IMR-90 (cell line): ENCODE measurements around the gene HCFC1R1. TPM values are rescaled to one million over a fixed set of nuclear protein-coding genes. Genes with fewer than 3 reads are reported as not detected.

Experiments
- ATAC-seq: fragments of 200-7000 bp; cut with Tn5 transposase; 2 replicates; pipeline ENCODE4 v1.9.1; 2020; ENCODE audit warnings: low read depth, mild to moderate bottlenecking, moderate library complexity
- BruUV-seq: library from RNA; stranded (reverse); fragments of 400-500 nt; replicated peaks from 2 replicates; lab custom pipeline; 2021; lab: Mats Ljungman, UMichigan
- CTCF ChIA-PET: fragments of 300-600 bp; formaldehyde crosslinking; extraction: SDS; loops from one replicate; lab custom pipeline; 2021; ENCODE audit warnings: antibody characterized with exemption; lab: Yijun Ruan, JAX
- POLR2A ChIA-PET: fragments of 300-600 bp; sonication (Branson Sonifier 250); formaldehyde crosslinking; loops from one replicate; lab custom pipeline; 2022; ENCODE audit warnings: antibody characterized with exemption; ENCODE audit not compliant: unreplicated experiment; lab: Charles Lee
- DNase-seq: peaks from one replicate; pipeline ENCODE4 v3.0.0; 2013
- H2AFZ ChIP-seq: replicated peaks from 2 replicates; pipeline ENCODE3; 2013; ENCODE audit warnings: low read length, mild to moderate bottlenecking; ENCODE audit not compliant: poor library complexity
- H2AK5ac ChIP-seq: 2 replicates; pipeline ENCODE4 v1.6.1; 2013; ENCODE audit warnings: low read depth, low read length, inconsistent platforms
- H2AK9ac ChIP-seq: replicated peaks from 2 replicates; pipeline ENCODE3; 2013; ENCODE audit warnings: mild to moderate bottlenecking, low read depth, low read length, moderate library complexity; ENCODE audit not compliant: poor library complexity
- H2BK120ac ChIP-seq: 2 replicates; pipeline ENCODE4 v1.6.1; 2013; ENCODE audit warnings: low read depth, low read length, inconsistent platforms
- H2BK15ac ChIP-seq: 3 replicates; pipeline ENCODE4 v1.6.1; 2013; ENCODE audit warnings: low read depth, low read length, inconsistent platforms
- H2BK20ac ChIP-seq: 2 replicates; pipeline ENCODE4 v1.6.1; 2013; ENCODE audit warnings: low read depth, mild to moderate bottlenecking, inconsistent platforms, low read length, moderate library complexity
- H2BK5ac ChIP-seq: 2 replicates; pipeline ENCODE4 v1.6.1; 2013; ENCODE audit warnings: mild to moderate bottlenecking, low read depth, low read length, inconsistent platforms; ENCODE audit not compliant: poor library complexity, severe bottlenecking
- H3K14ac ChIP-seq: replicated peaks from 2 replicates; pipeline ENCODE4 v1.6.1; 2013; ENCODE audit warnings: low read depth, low read length, inconsistent platforms
- H3K18ac ChIP-seq: 2 replicates; pipeline ENCODE4 v1.6.1; 2013; ENCODE audit warnings: low read depth, low read length, control low read depth
- H3K23ac ChIP-seq: 2 replicates; pipeline ENCODE4 v1.6.1; 2013; ENCODE audit warnings: low read depth, low read length, inconsistent platforms
- H3K27ac ChIP-seq: 2 replicates; pipeline ENCODE4 v1.5.1; 2013; ENCODE audit warnings: mild to moderate bottlenecking, control low read depth, low read length; ENCODE audit not compliant: insufficient read depth
- H3K27me3 ChIP-seq: 2 replicates; pipeline ENCODE4 v1.6.1; 2013; ENCODE audit warnings: low read length; ENCODE audit not compliant: control insufficient read depth, insufficient read depth
- H3K36me3 ChIP-seq: 2 replicates; pipeline ENCODE4 v1.6.1; 2013; ENCODE audit warnings: low read length, mixed read lengths; ENCODE audit not compliant: control insufficient read depth, insufficient read depth
- H3K4ac ChIP-seq: 2 replicates; pipeline ENCODE4 v1.6.1; 2013; ENCODE audit warnings: low read depth, low read length, inconsistent platforms
- H3K4me1 ChIP-seq: 2 replicates; pipeline ENCODE4 v1.6.1; 2013; ENCODE audit warnings: low read length, mixed read lengths; ENCODE audit not compliant: control insufficient read depth, insufficient read depth
- H3K4me2 ChIP-seq: 2 replicates; pipeline ENCODE4 v1.6.1; 2013; ENCODE audit warnings: low read depth, mild to moderate bottlenecking, control low read depth, low read length, moderate library complexity
- H3K4me3 ChIP-seq: 2 replicates; pipeline ENCODE4 v1.5.1; 2013; ENCODE audit warnings: low read depth, mild to moderate bottlenecking, control low read depth, low read length, moderate library complexity; ENCODE audit not compliant: insufficient read depth
- H3K56ac ChIP-seq: 2 replicates; pipeline ENCODE4 v1.6.1; 2013; ENCODE audit warnings: low read length, inconsistent platforms; ENCODE audit not compliant: insufficient read depth; ENCODE audit errors: extremely low read depth
- H3K79me1 ChIP-seq, 2 experiments: 2 replicates each; pipeline ENCODE4 v1.6.1; 2013; ENCODE audit warnings: low read length in 2 of 2, inconsistent platforms in 1 of 2, low read depth in 1 of 2
- H3K9ac ChIP-seq: 2 replicates; pipeline ENCODE4 v1.6.1; 2013; ENCODE audit warnings: low read depth, low read length, control low read depth
- H3K9me1 ChIP-seq: 2 replicates; pipeline ENCODE4 v1.6.1; 2013; ENCODE audit warnings: low read length, inconsistent platforms; ENCODE audit not compliant: insufficient read depth
- H3K9me3 ChIP-seq: 2 replicates; pipeline ENCODE4 v1.6.1; 2013; ENCODE audit warnings: low read length; ENCODE audit not compliant: control insufficient read depth, insufficient read depth
- H4K20me1 ChIP-seq: 2 replicates; pipeline ENCODE4 v1.6.1; 2013; ENCODE audit warnings: low read length, inconsistent platforms; ENCODE audit not compliant: insufficient read depth
- H4K5ac ChIP-seq: 2 replicates; pipeline ENCODE4 v1.6.1; 2013; ENCODE audit warnings: mild to moderate bottlenecking, low read depth, low read length, control low read depth
- H4K8ac ChIP-seq, 2 experiments: 2 replicates each; pipeline ENCODE4 v1.6.1; 2013; ENCODE audit warnings: low read depth in 2 of 2, low read length in 2 of 2, control low read depth in 1 of 2, inconsistent platforms in 1 of 2
- H4K91ac ChIP-seq: 2 replicates; pipeline ENCODE4 v1.6.1; 2013; ENCODE audit warnings: low read depth, low read length, inconsistent platforms; ENCODE audit not compliant: insufficient read depth
- BHLHE40 ChIP-seq: fragments of 150-350 bp; IDR thresholded peaks from 2 replicates; pipeline ENCODE4 v1.6.1; 2016; ENCODE audit warnings: mild to moderate bottlenecking, low read depth, low read length
- CEBPB ChIP-seq: IDR thresholded peaks from 2 replicates; pipeline ENCODE4 v1.6.1; 2012; ENCODE audit warnings: low read depth, low read length, improper control_type of control experiment
- CHD1 ChIP-seq: IDR thresholded peaks from 2 replicates; pipeline ENCODE4 v1.6.1; 2012; ENCODE audit warnings: low read depth, low read length, improper control_type of control experiment
- FOS ChIP-seq: fragments of 150-350 bp; IDR thresholded peaks from 2 replicates; pipeline ENCODE4 v1.6.1; 2016; ENCODE audit warnings: low read depth, low read length
- MAFK ChIP-seq: IDR thresholded peaks from 2 replicates; pipeline ENCODE4 v1.6.1; 2012; ENCODE audit warnings: low read depth, low read length, improper control_type of control experiment
- MAZ ChIP-seq: IDR thresholded peaks from 2 replicates; pipeline ENCODE4 v1.6.1; 2012; ENCODE audit warnings: low read depth, mild to moderate bottlenecking, low read length, improper control_type of control experiment, moderate library complexity, borderline replicate concordance
- MXI1 ChIP-seq: IDR thresholded peaks from 2 replicates; pipeline ENCODE4 v1.6.1; 2012; ENCODE audit warnings: low read depth, mild to moderate bottlenecking, low read length, moderate library complexity, borderline replicate concordance
- POLR2A ChIP-seq: IDR thresholded peaks from 2 replicates; pipeline ENCODE4 v1.6.1; 2012; ENCODE audit warnings: mild to moderate bottlenecking, low read depth, low read length
- RAD21 ChIP-seq: IDR thresholded peaks from 2 replicates; pipeline ENCODE4 v1.6.1; 2012; ENCODE audit warnings: low read length, improper control_type of control experiment
- RFX5 ChIP-seq: IDR thresholded peaks from 2 replicates; pipeline ENCODE4 v1.8.0; 2012; ENCODE audit warnings: low read depth, mild to moderate bottlenecking, low read length, moderate library complexity
- SMC3 ChIP-seq: fragments of 150-350 bp; IDR thresholded peaks from 2 replicates; pipeline ENCODE4 v1.6.1; 2016; ENCODE audit warnings: low read depth, mild to moderate bottlenecking, antibody characterized with exemption, low read length, moderate library complexity
- WGBS, 2 experiments: methylation state at CpG; one replicate each; pipeline versions ENCODE4 v1.1.5 to v1.1.7; 2013; ENCODE audit warnings: missing lambda C conversion rate in 2 of 2; ENCODE audit not compliant: insufficient read length in 1 of 2; ENCODE audit errors: extremely low coverage in 2 of 2; 5-methylcytosine and 5-hydroxymethylcytosine counted together
- dilution Hi-C: fragments of 300-500 bp; cut with HindIII; formaldehyde crosslinking; loops from one replicate; pipeline ENCODE4 v1.14.3; 2018; ENCODE audit warnings: low sequenced_read_pairs; ENCODE audit not compliant: unreplicated experiment
- in situ Hi-C: fragments of 300-500 bp; cut with MboI; formaldehyde crosslinking; loops from 3 replicates; pipeline ENCODE4 v1.14.3; 2019; ENCODE audit warnings: low sequenced_read_pairs, inconsistent platforms, mixed read lengths
- intact Hi-C: fragments of 100-400 bp; cut with micrococcal nuclease; formaldehyde crosslinking; loops from 2 replicates; pipeline ENCODE4 v1.10.0; 2022
- polyA plus RNA-seq, 3 experiments: library from polyadenylated mRNA; depleted of rRNA; stranded (reverse); fragments of >200 nt; gene quantifications; 2 replicates each; pipeline ENCODE4 v1.2.3, GENCODE V29; 2012; ENCODE audit warnings: low replicate concordance in 1 of 3
- total RNA-seq: library from RNA; depleted of rRNA; stranded (reverse); fragments of >200 nt; gene quantifications from 2 replicates; pipeline ENCODE4 v1.2.3, GENCODE V29; 2012
- TF ChIP-seq, protein P1 (sequence below): fragments of 150-350 bp; IDR thresholded peaks from 2 replicates; pipeline ENCODE4 v1.6.1; 2017; ENCODE audit warnings: mild to moderate bottlenecking, antibody characterized with exemption, low read length, low read depth
- TF ChIP-seq, protein P2 (sequence below): conservative IDR thresholded peaks from 2 replicates; pipeline ENCODE4 v1.5.1; 2012; ENCODE audit warnings: mild to moderate bottlenecking, low read depth, low read length, improper control_type of control experiment

The HCFC1R1 gene
- total and polyA plus RNA-seq, 2 of the 4 experiments (the other 2 are of a cell fraction), result 7.2 to 57.9 TPM

GRCh38 chr16:3059041-3059722, 35.4 kb upstream of the HCFC1R1 start:
- no peak overlapping the region for H3K56ac ChIP-seq
- peak overlapping the region; percentile 74 for H2AK5ac ChIP-seq
- peak overlapping the region; percentile 71 for H3K9ac ChIP-seq
- H3K14ac ChIP-seq, result peak overlapping the region; percentile 97
- 0% methylated on average over 48 of the region's 67 CpGs; no CpG with 5 or more reads in 1 of the 2 experiments for WGBS, 2 experiments
- H3K23ac ChIP-seq, result peak overlapping the region; percentile 87
- peaks cover 5% of the 10 kb centered on the region for H3K4me1 ChIP-seq
- peak overlapping the region; percentile 96 to 100 for H4K8ac ChIP-seq
- ChIA-PET POLR2A (interaction anchor here (0.9 kb wide), 1 partner anchor 39 kb away, joined by 12 read pairs; the partner anchor contains the start of gene TNFRSF12A), CTCF (interaction anchor here (0.6 to 2.2 kb wide), 9 partner anchors 11 to 112 kb away, joined by 3 to 9 read pairs (median 4); partner anchors contain the start of gene ZNF213)
- intact Hi-C loops (loop anchor here (1.0 to 2.0 kb wide), 4 partner anchors 48 to 107 kb away; no protein-coding TSS in a partner anchor), dilution Hi-C loops (no loop called here), in situ Hi-C loops (no loop called here)
- peaks cover 0 to 16% of the 10 kb centered on the region in 2 experiments; a peak in 1 of 4 replicates for H3K79me1 ChIP-seq
- peak overlapping the region; percentile 93 for H4K5ac ChIP-seq
- H4K20me1 ChIP-seq, result no peaks in the 10 kb centered on the region; the same call in 1 of the 2 replicates
- H3K18ac ChIP-seq, result peak overlapping the region; percentile 82
- no peaks in the 10 kb centered on the region for H3K36me3 ChIP-seq
- H3K27ac ChIP-seq, result peak overlapping the region; percentile 89
- H2AK9ac ChIP-seq, result peak overlapping the region; percentile 21
- H3K9me1 ChIP-seq, result peaks cover 6% of the 10 kb centered on the region
- TF ChIP-seq MXI1, result 0 out of 2 replicates have a peak, but pooled peaks have one; percentile 45
- TF ChIP-seq FOS, result no peak
- no peak for TF ChIP-seq MAFK
- TF ChIP-seq BHLHE40, result no peak
- TF ChIP-seq, protein P1, sequence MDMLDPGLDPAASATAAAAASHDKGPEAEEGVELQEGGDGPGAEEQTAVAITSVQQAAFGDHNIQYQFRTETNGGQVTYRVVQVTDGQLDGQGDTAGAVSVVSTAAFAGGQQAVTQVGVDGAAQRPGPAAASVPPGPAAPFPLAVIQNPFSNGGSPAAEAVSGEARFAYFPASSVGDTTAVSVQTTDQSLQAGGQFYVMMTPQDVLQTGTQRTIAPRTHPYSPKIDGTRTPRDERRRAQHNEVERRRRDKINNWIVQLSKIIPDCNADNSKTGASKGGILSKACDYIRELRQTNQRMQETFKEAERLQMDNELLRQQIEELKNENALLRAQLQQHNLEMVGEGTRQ, result no peak
- TF ChIP-seq CEBPB, result no peak
- TF ChIP-seq SMC3, result peak; percentile 84
- TF ChIP-seq MAZ, result peak; percentile 98
- no peak for TF ChIP-seq RFX5
- TF ChIP-seq CHD1, result 0 out of 2 replicates have a peak, but pooled peaks have one; percentile 56
- peak; percentile 39; the same call in 1 of the 2 replicates for TF ChIP-seq POLR2A
- TF ChIP-seq RAD21, result peak; percentile 86
- TF ChIP-seq, protein P2, sequence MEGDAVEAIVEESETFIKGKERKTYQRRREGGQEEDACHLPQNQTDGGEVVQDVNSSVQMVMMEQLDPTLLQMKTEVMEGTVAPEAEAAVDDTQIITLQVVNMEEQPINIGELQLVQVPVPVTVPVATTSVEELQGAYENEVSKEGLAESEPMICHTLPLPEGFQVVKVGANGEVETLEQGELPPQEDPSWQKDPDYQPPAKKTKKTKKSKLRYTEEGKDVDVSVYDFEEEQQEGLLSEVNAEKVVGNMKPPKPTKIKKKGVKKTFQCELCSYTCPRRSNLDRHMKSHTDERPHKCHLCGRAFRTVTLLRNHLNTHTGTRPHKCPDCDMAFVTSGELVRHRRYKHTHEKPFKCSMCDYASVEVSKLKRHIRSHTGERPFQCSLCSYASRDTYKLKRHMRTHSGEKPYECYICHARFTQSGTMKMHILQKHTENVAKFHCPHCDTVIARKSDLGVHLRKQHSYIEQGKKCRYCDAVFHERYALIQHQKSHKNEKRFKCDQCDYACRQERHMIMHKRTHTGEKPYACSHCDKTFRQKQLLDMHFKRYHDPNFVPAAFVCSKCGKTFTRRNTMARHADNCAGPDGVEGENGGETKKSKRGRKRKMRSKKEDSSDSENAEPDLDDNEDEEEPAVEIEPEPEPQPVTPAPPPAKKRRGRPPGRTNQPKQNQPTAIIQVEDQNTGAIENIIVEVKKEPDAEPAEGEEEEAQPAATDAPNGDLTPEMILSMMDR, result peak; percentile 94
- H3K4me2 ChIP-seq, result peak overlapping the region; percentile 71
- H2BK120ac ChIP-seq, result peak overlapping the region; percentile 66; the same call in 1 of the 2 replicates
- H2BK5ac ChIP-seq, result peak overlapping the region; percentile 84
- peak overlapping the region; percentile 100 for H2AFZ ChIP-seq
- H3K9me3 ChIP-seq, result no peaks in the 10 kb centered on the region
- H2BK15ac ChIP-seq, result peak overlapping the region; percentile 90; the same call in 1 of the 3 replicates
- BruUV-seq, result no TSS peak
- ATAC-seq (peak; percentile 99), DNase-seq (peak; percentile 81)
- peak overlapping the region; percentile 93 for H3K4ac ChIP-seq
- H3K4me3 ChIP-seq, result peak overlapping the region; percentile 75
- H2BK20ac ChIP-seq, result no peak overlapping the region
- H4K91ac ChIP-seq, result peak overlapping the region; percentile 65
- H3K27me3 ChIP-seq, result no peaks in the 10 kb centered on the region; the same call in 1 of the 2 replicates
